Fibroblast of gingiva (primary cell): ENCODE measurements around the gene MSH3.
"Not testable (repeated sequence)": the region's sequence is repeated elsewhere in the genome, so short reads cannot be mapped to it uniquely, and the experiment has no call there.

ENCODE experiments used
- DNase-seq: peaks from one replicate; pipeline ENCODE4 v3.0.0-alpha.2; 2011; ENCODE audit warnings: low read depth

Gene MSH3

DNA sequence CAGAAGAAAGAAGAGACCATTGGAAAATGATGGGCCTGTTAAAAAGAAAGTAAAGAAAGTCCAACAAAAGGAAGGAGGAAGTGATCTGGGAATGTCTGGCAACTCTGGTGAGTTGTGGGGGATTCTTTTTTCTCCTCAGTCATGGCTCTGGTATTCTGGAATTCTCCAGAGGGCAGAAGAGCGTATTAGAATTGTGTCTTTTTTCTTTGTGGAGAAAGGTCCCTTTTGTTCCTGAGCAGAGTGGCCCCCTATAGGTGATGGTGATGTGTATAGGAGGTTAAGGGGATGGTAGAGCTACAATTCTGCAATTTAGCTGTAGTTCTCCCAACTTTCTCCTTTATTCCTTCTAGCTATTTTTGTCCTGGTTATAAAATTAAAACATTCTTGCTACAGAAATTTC lies 2.0 kb downstream of the MSH3 start:
- DNase-seq: no peak

DNA sequence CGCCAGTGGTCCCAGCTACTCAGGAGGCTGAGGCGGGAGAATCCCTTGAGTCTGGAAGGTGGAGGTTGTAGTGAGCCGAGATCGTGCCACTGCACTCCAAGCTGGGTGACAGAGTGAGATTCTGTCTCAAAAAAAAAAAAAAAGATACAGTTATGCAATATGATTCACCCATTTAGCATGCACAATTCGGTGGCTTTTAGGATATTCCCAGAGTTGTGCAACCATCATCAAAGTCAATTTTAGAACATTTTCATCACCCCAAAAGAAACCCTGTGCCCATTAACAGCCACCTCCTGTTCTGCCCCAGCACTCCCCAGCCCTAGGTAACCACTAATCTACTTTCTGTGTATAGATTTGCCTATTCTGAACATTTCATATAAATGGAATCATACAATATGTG lies 4.7 kb downstream of the MSH3 start:
- DNase-seq: peak; percentile 57

DNA sequence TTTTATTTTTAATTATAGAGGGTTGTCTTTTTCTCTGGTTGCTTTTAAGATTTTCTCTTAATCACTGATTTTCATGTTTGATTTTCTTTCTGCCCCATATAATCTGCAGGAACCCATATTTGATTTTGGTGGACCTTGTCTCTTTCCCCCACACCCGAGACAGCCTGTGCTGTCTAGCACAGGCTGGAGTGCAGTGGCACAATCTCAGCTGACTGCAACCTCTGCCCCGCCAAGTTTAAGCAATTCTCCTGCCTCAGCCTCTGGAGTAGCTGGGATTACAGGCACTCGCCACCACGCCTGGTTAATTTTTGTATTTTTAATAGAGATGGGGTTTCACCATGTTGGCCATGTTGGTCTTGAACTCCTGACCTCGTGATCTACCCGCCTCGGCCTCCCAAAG lies 6.2 kb downstream of the MSH3 start:
- not testable (repeated sequence) for DNase-seq

DNA sequence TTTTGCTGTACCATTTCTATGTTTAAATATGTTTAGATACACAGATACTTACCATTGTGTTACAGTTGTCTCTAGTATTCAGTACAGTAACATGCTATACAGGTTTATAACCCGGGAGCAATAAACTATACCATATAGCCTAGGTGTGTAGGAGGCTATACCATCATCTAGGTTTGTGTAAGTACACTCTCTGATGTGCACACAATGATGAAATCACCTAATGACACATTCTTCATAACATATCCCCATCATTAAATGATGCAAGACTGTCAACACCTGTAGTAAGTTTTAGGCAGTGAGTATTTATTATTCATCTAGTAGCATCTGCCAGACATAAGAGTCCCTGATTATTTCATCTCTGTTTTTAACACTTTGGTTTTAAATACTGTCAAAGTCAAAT lies 7.7 kb downstream of the MSH3 start:
- DNase-seq: no peak

DNA sequence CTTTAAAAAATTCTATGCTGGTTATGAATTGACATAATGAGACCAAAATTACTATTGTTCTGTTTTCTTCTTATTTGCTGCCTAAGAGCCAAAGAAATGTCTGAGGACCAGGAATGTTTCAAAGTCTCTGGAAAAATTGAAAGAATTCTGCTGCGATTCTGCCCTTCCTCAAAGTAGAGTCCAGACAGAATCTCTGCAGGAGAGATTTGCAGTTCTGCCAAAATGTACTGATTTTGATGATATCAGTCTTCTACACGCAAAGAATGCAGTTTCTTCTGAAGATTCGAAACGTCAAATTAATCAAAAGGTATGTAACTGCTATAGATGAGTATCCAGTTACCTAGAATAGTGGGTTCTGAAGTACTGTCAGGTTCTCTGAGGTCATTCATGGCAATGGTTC lies 10.6 kb downstream of the MSH3 start:
- no peak for DNase-seq

DNA sequence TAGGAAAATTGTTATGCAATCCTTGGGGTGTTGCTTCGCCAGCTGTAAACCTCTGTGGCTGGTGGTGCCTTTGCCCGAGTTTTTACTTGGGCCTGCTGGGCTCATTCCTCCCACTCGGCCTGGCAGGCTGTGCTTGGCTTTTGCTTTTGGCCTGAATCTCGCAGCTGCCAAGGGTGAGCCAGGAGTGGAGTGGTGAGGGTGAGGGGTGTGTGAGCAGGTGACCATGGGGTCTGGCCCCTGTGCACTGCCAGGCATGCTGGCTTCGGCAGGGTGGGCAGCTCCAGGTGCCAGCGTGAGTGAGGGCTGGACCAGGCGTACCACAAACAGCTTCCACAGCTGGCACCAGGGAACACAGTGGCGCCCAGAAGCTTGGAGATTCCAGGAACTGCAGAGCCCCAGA lies 12.9 kb downstream of the MSH3 start:
- no peak for DNase-seq

GRCh38 chr5:80668016-80668969 lies 13.8 kb downstream of the MSH3 start:
- no peak for DNase-seq

GRCh38 chr5:80672140-80672736 lies 17.8 kb downstream of the MSH3 start:
- peak; percentile 64 for DNase-seq

DNA sequence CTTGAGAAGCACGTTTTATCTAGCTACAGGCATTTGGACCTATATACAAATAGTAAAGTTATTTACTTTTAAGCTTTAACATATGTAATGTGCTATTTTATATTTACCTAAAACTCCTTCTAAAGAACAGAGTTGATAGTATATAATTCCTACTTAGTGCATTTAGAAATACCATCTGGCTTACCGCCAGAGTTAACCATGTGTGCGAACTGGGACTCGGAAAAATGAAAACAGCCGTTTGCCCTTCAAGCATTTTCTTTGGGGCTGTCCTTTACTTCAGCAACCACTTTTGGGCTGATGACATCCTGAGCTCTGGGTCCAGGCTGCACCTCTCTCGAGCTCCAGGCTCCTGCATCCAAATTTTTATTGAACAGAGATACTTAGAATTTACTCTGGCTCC lies 22.3 kb downstream of the MSH3 start:
- no peak for DNase-seq

- peak; percentile 9 for DNase-seq
These were observed 32.3 kb downstream of the MSH3 start for GRCh38 chr5:80686757-80687156.

GRCh38 chr5:80688648-80689420 lies 34.4 kb downstream of the MSH3 start:
- DNase-seq: no peak

- no peak for DNase-seq
These were observed 35.2 kb downstream of the MSH3 start for GRCh38 chr5:80689627-80690026.

DNA sequence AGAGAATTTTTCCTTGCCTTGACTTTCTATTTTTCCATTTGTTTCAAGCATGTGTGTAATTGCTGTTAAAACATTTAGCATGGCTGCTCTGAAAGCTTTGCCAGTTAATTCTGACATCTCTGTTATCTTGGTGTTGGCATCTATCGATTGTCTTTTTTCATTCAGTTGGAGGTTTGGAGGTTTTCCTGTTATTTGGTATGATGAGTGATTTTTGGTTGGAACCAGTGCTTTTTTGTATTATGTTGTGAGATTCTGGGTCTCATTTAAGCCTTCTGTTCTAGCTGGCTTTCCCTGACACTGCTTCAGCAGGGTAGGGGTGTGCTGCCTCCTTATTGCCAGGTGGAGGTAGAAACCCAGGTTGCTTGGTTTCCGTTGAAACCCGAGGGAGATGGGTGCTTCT lies 41.2 kb downstream of the MSH3 start:
- no peak for DNase-seq

- no peak for DNase-seq
These were observed 42.0 kb downstream of the MSH3 start for GRCh38 chr5:80696450-80696849.

GRCh38 chr5:80697100-80697499 lies 42.6 kb downstream of the MSH3 start:
- DNase-seq: no peak

- DNase-seq: no peak
These were observed 43.9 kb downstream of the MSH3 start for GRCh38 chr5:80698369-80698768.

- DNase-seq: no peak
These were observed 47.1 kb downstream of the MSH3 start for GRCh38 chr5:80701597-80701996.

DNA sequence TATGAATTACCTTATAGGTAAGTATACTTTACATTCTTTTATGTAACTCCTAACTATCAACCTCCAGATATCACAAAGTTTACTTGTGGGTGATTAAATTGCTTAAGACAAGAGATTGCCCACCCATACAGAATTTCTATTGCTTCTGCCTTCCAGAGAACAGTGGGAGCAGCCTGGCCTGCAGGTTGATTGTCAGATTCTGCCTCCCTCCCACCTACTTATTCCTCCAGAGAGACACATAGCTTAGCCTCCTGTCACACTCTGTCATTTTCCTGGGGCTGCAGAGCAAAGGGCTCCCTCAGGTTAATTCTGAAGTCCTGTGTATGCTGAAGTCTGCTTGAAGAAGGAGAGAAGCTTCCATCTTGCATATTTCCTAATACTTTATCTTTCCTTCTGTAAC lies 48.8 kb downstream of the MSH3 start:
- no peak for DNase-seq

- no peak for DNase-seq
These were observed 49.3 kb downstream of the MSH3 start for GRCh38 chr5:80703747-80704146.

- DNase-seq: no peak
These were observed 49.8 kb downstream of the MSH3 start for GRCh38 chr5:80704221-80704620.

DNA sequence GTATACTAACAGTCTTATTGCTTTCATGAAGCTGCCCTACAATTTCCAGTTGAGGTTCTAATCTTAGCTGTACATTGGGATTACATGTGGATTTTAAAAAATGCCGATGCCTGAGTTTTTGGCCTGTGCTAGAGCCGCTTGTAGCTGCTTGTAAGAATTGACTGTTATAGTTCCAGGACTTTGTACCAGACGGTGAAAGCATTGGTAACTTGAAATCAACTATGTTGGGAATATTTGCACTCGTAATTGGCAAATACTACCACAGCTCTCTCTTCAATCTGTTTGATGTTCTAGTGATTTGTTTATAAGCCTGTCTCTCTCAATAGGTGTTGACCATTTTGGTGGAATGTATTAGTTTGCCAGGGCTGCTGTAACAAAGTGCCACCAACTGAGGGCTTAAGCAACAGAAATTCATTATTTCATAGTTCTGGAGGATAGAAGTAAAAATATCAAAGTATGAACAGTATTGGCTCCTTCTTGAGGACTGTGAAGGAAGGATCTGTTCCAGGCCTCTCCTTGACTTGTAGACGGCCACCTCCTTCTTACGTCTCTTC lies 50.8 kb downstream of the MSH3 start:
- DNase-seq: no peak

GRCh38 chr5:80705801-80706200 lies 51.3 kb downstream of the MSH3 start:
- DNase-seq: no peak
